Suprapubic skin (tissue), 4 donors: ENCODE results near the gene TP53BP2.

Experiments
- CTCF ChIP-seq, 2 donors: fragments of 200-600 bp in 1 of 2; fragments of 450-650 bp in 1 of 2; sonication (generic) in 1 of 2; IDR thresholded peaks; one replicate each; pipeline ENCODE4 v1.5.1; 2016 to 2019; ENCODE audit warnings: antibody characterized with exemption in 2 of 2, mild to moderate bottlenecking in 1 of 2, moderate library complexity in 1 of 2
- EP300 ChIP-seq: sonication (generic); formaldehyde crosslinking; IDR thresholded peaks from one replicate; pipeline ENCODE4 v1.6.1; 2017; ENCODE audit warnings: antibody characterized with exemption
- POLR2A ChIP-seq, 2 donors: fragments of 450-650 bp; IDR thresholded peaks; one replicate each; pipeline ENCODE4 v1.6.1; 2017; ENCODE audit warnings: antibody characterized with exemption in 2 of 2, mild to moderate bottlenecking in 2 of 2, moderate library complexity in 2 of 2
- POLR2AphosphoS5 ChIP-seq, 3 donors: sonication (generic); formaldehyde crosslinking; IDR thresholded peaks; one replicate each; pipeline ENCODE4 v1.6.1; 2017; ENCODE audit warnings: antibody characterized with exemption in 3 of 3

GRCh38 chr1:223829678-223830077 is 16.1 kb downstream of the TP53BP2 start:
- TF ChIP-seq POLR2A (IDR thresholded peaks at IDR 0.05): no peak
- no peak for TF ChIP-seq CTCF (IDR thresholded peaks at IDR 0.05)
- TF ChIP-seq POLR2AphosphoS5 (IDR thresholded peaks at IDR 0.05): no peak
- TF ChIP-seq EP300: no peak
